ENCODE results near the gene PGM1.

PGM1 gene

GRCh38 chr1:63662056-63662836, 69.0 kb downstream of the PGM1 start:
- no peak for DNase-seq (ENCODE audit: extremely low spot score)
- ChIA-PET POLR2A (interaction anchor here (0.5 kb wide), 1 partner anchor 1551 kb away, joined by 3 read pairs; no protein-coding TSS in a partner anchor), CTCF (interaction anchor here (0.8 to 1.8 kb wide), 5 partner anchors 11 to 29 kb away, joined by 3 to 8 read pairs (median 4); no protein-coding TSS in a partner anchor)
- TF ChIP-seq CTCF (IDR thresholded peaks at IDR 0.05; ENCODE audit: control extremely low read depth, extremely low read depth, low read depth, missing control alignments) = no peak

DNA sequence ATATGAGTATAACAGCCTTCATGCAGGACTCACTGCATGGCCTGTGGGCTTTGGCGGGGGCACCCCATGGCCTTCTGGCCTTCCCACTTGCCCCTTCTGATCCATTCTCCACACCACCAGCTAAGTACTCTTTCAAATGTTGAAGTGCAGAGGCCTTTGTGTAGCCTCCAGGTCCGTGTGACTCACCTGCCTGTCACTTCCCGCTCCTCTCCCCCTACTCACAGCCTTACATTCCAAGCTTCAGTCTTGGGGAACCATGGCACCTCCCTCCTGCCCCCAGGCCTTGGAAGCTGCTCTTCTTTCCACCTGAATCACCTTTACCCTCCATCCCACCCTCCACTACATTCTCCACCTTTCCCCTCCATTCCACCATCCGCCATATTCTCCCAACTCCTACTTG, 69.6 kb downstream of the PGM1 start:
- TF ChIP-seq CTCF (IDR thresholded peaks at IDR 0.05; ENCODE audit: control extremely low read depth, extremely low read depth, low read depth, missing control alignments) = no peak
- no peak for DNase-seq (ENCODE audit: extremely low spot score)
- ChIA-PET POLR2A (no interaction called here), CTCF (interaction anchor here (0.8 to 1.2 kb wide), 3 partner anchors 12 to 25 kb away, joined by 3 to 4 read pairs (median 4); no protein-coding TSS in a partner anchor)

GRCh38 chr1:63663301-63663700, 70.1 kb downstream of the PGM1 start:
- no peak for DNase-seq (ENCODE audit: extremely low spot score)
- POLR2A ChIA-PET = no interaction called here
- CTCF ChIA-PET = interaction anchor here (0.8 kb wide), 1 partner anchor 11 kb away, joined by 4 read pairs; no protein-coding TSS in a partner anchor
- TF ChIP-seq CTCF (IDR thresholded peaks at IDR 0.05; ENCODE audit: control extremely low read depth, extremely low read depth, low read depth, missing control alignments) = no peak

GRCh38 chr1:63663873-63664272, 70.7 kb downstream of the PGM1 start:
- DNase-seq (ENCODE audit: extremely low spot score) = no peak

DNA sequence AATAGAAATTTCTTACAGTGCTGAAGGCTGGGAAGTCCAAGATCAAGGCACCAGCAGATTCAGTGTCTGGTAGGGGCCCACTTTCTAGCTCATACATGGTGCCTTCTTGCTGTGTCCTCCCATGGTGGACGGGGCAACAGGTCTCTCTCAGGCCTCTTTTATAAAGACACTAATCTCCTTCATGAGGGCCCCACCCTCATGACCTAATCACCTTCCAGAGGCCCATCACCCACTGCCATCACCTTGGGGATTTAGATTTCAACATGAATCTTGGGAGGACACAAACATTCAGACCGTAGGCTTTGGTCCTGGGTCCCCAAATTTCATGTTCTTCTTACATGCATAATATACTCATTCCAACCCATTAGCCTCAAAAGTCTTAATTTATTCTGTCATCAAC, 71.5 kb downstream of the PGM1 start:
- DNase-seq (ENCODE audit: extremely low spot score) = no peak
- POLR2A ChIA-PET = interaction anchor here (0.5 kb wide), 1 partner anchor 1776 kb away, joined by 3 read pairs; no protein-coding TSS in a partner anchor
- CTCF ChIA-PET = interaction anchor here (1.0 to 2.4 kb wide), 6 partner anchors 10 to 473 kb away, joined by 3 to 7 read pairs (median 4); no protein-coding TSS in a partner anchor
- no peak for TF ChIP-seq CTCF (IDR thresholded peaks at IDR 0.05; ENCODE audit: control extremely low read depth, extremely low read depth, low read depth, missing control alignments)

More at GRCh38 chr1:63663873-63664272, 70.7 kb downstream of the PGM1 start:
- POLR2A ChIA-PET = no interaction called here
- no peak for TF ChIP-seq CTCF (IDR thresholded peaks at IDR 0.05; ENCODE audit: control extremely low read depth, extremely low read depth, low read depth, missing control alignments)
- CTCF ChIA-PET = interaction anchor here (1.0 to 1.7 kb wide), 3 partner anchors 10 to 474 kb away, joined by 3 to 6 read pairs (median 4); no protein-coding TSS in a partner anchor

DNA sequence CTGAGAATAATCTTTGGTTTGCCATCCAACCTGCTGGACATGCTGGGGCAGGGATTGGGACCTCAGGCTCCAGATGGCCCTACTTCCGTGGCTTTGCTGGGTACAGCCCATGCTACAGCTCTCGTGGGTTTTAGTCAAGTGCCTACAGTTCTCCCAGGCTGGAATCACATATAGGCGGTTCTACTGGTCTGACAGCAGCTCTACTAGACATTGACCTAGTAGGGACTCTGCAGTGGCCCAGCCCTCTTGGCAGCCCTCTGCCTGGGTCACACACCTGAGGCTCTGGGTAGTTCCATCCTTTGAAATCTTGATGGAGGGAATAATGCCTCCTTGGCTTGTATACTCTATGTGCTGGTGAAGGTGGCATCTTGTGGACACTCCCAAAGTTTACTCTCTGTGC, 72.2 kb downstream of the PGM1 start:
- no peak for TF ChIP-seq CTCF (IDR thresholded peaks at IDR 0.05; ENCODE audit: control extremely low read depth, extremely low read depth, low read depth, missing control alignments)
- ChIA-PET POLR2A (no interaction called here), CTCF (interaction anchor here (1.2 to 2.4 kb wide), 5 partner anchors 9 to 472 kb away, joined by 3 to 7 read pairs (median 4); no protein-coding TSS in a partner anchor)
- DNase-seq (ENCODE audit: extremely low spot score) = no peak

Data from GM10248 (cell line).